ENCODE measurements around the gene TGM2.

DNA sequence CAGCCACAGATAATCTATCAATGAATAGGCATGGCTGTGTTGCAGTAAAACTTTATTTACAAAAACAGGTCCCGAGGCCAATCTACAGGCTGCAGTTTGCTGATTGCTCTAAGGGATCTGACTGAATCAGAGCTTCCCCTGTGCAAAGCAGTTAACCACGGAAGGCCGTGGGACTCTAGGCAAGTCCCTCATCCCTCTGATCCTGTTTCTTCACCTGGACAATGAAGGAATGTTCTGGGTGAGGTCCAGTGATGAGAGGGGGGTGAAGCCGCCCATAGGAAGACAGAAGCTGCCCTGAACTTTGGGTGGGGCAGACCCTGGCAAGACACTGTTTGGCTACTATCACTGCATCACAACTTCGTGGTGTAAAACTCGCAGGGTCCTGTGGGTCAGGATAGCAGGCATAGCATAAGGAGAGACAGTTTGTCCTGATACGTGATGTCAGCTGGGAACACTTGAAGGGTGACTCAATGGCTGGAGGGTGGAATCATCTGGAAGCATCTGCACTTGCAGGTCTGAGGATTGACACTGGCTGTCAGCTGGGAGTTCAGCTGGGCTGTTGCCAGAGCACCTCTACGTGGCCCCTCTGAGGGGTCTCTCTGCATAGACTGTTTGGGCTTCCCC lies 33.3 kb upstream of the TGM2 start:
- TF ChIP-seq POLR2AphosphoS5 (IDR thresholded peaks at IDR 0.05; ENCODE audit: borderline replicate concordance, low read depth, low read length) (no peak), EZH2 (IDR thresholded peaks at IDR 0.05) (no peak)
